ENCODE measurements around the gene CCDC107. TPM values are rescaled to one million over a fixed set of nuclear protein-coding genes. Genes with fewer than 3 reads are reported as not detected.

The CCDC107 gene
- total RNA-seq, 1 donor from 2014 or later, result 16.9 TPM

GRCh38 chr9:35660966-35661415, 2.9 kb downstream of the CCDC107 start:
- DNase-seq (ENCODE audit: low read depth in 2 of 2), result peak; percentile 30 to 41

- no peak for DNase-seq (ENCODE audit: low read depth in 2 of 2)
These were observed 3.8 kb downstream of the CCDC107 start for GRCh38 chr9:35661756-35662350.

GRCh38 chr9:35662437-35662836, 4.3 kb downstream of the CCDC107 start:
- DNase-seq (ENCODE audit: low read depth in 2 of 2), result no peak

- peak; percentile 74 to 79 for DNase-seq (ENCODE audit: low read depth in 2 of 2)
These were observed 6.7 kb downstream of the CCDC107 start, which contains the start of gene ARHGEF39 for GRCh38 chr9:35664531-35665470. TSS of gene ARHGEF39 (minus strand) at chr9:35665195. CDS start at chr9:35665169, 26 bp downstream.

GRCh38 chr9:35665471-35665818, 7.4 kb downstream of the CCDC107 start:
- no peak for DNase-seq (ENCODE audit: low read depth in 2 of 2)

GRCh38 chr9:35666045-35666444, 8.0 kb downstream of the CCDC107 start:
- DNase-seq (ENCODE audit: low read depth in 2 of 2), result no peak

- no peak for DNase-seq (ENCODE audit: low read depth in 2 of 2)
These were observed 8.5 kb downstream of the CCDC107 start for GRCh38 chr9:35666549-35666948.

GRCh38 chr9:35667939-35668338, 9.8 kb downstream of the CCDC107 start:
- DNase-seq (ENCODE audit: low read depth in 2 of 2), result no peak

GRCh38 chr9:35669331-35670145, 11.4 kb downstream of the CCDC107 start:
- peak; percentile 24 to 28 for DNase-seq (ENCODE audit: low read depth in 2 of 2)

- no peak for DNase-seq (ENCODE audit: low read depth in 2 of 2)
These were observed 15.3 kb downstream of the CCDC107 start, which contains the start of gene CA9 for GRCh38 chr9:35673132-35674024. TSS of gene CA9 (plus strand) at chr9:35673928. CDS start at chr9:35673960, 32 bp downstream.

GRCh38 chr9:35674025-35674361, 15.9 kb downstream of the CCDC107 start:
- no peak for DNase-seq (ENCODE audit: low read depth in 2 of 2)

- no peak for DNase-seq (ENCODE audit: low read depth in 2 of 2)
These were observed 17.1 kb downstream of the CCDC107 start for GRCh38 chr9:35675204-35675603.

- peak in 1 of 2 donors; percentile 42 for DNase-seq (ENCODE audit: low read depth in 2 of 2)
These were observed 17.8 kb downstream of the CCDC107 start for GRCh38 chr9:35675732-35676392.

- no peak for DNase-seq (ENCODE audit: low read depth in 2 of 2)
These were observed 21.0 kb downstream of the CCDC107 start for GRCh38 chr9:35679091-35679490.

- no peak for DNase-seq (ENCODE audit: low read depth in 2 of 2)
These were observed 21.8 kb downstream of the CCDC107 start for GRCh38 chr9:35679766-35680330.

- DNase-seq (ENCODE audit: low read depth in 2 of 2), result no peak
These were observed 22.4 kb downstream of the CCDC107 start for GRCh38 chr9:35680331-35681105.

- no peak for DNase-seq (ENCODE audit: low read depth in 2 of 2)
These were observed 23.4 kb downstream of the CCDC107 start for GRCh38 chr9:35681341-35682002.

- DNase-seq (ENCODE audit: low read depth in 2 of 2), result no peak
These were observed 24.0 kb downstream of the CCDC107 start for GRCh38 chr9:35682051-35682450.

Data from lung microvascular endothelial cell (primary cell).